GM21825 (cell line): Measurements from ENCODE around the gene SLC25A45.

Experiments
- ATAC-seq: cut with Tn5 transposase; IDR thresholded peaks from one replicate; pipeline ENCODE4 v1.9.1; 2021; ENCODE audit warnings: mild to moderate bottlenecking, moderate library complexity; ENCODE audit not compliant: unreplicated experiment

SLC25A45 gene

GRCh38 chr11:65327021-65327420 lies 55.4 kb downstream of the SLC25A45 start:
- no peak for ATAC-seq

DNA sequence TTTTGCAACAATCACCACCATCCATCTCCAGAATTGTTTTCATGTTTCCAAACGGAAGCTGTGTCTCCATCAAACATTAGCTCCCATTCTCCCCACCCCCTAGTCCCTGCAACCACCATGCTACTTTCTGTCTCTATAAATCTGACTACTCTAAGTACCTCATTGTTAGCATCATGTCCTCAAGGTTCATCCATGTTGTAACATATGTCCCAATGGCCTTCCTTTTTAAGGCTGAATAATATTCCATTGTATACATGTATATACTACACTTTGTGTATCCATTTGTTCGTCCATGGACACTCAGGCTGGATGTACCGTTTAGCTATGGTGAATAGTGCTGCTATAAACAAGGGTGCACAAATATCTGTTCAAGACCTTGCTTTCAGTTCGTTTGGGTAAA lies 57.0 kb downstream of the SLC25A45 start:
- ATAC-seq: no peak
